ENCODE measurements around the gene LCA5L.

The LCA5L gene

DNA sequence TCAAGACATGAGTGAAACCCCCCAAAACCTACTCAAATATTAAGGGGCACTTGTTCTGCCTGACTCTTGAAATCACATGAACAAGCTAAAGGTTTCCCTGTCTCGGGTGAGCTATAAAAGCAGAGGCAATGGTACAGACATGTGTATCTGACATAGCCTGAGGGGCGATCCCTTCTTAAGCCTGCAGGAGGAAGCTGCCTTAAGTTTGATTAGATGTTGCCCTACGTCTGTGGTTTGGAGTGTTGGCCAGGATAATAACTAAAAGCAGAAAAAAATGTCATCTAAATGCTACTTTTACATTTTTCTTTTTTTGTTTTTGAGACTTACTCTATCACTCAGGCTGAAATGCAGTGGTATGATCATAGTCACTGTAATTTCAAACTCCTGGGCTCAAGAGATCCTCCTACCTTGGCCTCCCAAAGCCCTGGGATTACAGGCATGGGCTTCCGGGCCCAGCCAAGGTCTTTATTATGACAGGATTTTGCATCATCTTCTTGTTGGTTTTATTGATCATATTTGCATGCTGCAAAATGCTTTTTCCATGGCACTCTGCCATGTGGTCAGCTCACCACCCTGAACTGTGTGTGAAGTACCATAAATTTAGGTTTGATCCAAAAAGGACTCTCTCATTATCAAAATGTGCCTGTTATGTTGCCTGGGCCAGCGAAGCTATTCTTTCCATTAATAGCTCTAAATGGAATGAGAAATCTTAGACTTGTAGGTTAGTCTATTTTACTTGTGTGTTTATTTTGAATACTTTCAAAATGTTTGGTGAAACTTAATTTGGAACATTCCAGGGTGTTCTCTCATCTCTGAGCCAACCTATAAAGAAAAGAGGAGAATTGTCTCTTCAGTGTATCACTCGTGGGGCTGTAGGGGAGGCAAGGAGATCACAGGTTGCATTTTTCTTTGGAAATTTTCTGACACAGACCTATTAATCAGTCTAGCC lies 81.7 kb downstream of the LCA5L start:
- H3K9me2 ChIP-seq (ENCODE audit: low read depth, low read length) = no peaks in the 10 kb centered on the region
- TF ChIP-seq EZH2 (IDR thresholded peaks at IDR 0.05; ENCODE audit: borderline replicate concordance, low read length) = no peak
- TF ChIP-seq CTCF (IDR thresholded peaks at IDR 0.05; ENCODE audit: low read length) = no peak
- H3K27ac ChIP-seq (ENCODE audit: low read depth, low read length, poor library complexity, severe bottlenecking) = no peak overlapping the region
- no peaks in the 10 kb centered on the region for H3K79me2 ChIP-seq (ENCODE audit: insufficient read depth, low read length)
- no peaks in the 10 kb centered on the region for H3K36me3 ChIP-seq (ENCODE audit: insufficient read depth, low read length)
- H2AFZ ChIP-seq (ENCODE audit: low read length) = no peak overlapping the region
- H3K4me1 ChIP-seq (ENCODE audit: insufficient read depth, low read length, severe bottlenecking) = no peaks in the 10 kb centered on the region
- no peaks in the 10 kb centered on the region for H3F3A ChIP-seq (ENCODE audit: insufficient read depth, low read length)
- no peaks in the 10 kb centered on the region for H4K20me1 ChIP-seq (ENCODE audit: insufficient read depth, low read length)
- no peak overlapping the region for H3K4me3 ChIP-seq (ENCODE audit: low read depth, low read length, poor library complexity, severe bottlenecking)
- H3K4me2 ChIP-seq (ENCODE audit: low read length) = no peak overlapping the region
- H3K9me3 ChIP-seq (ENCODE audit: low read length) = peaks cover 4% of the 10 kb centered on the region; the same call in 1 of the 2 replicates
- H3K9ac ChIP-seq (ENCODE audit: low read length) = no peak overlapping the region
- H3K27me3 ChIP-seq (ENCODE audit: insufficient read depth, low read length) = no peaks in the 10 kb centered on the region

- H3K27ac ChIP-seq (ENCODE audit: low read depth, low read length, poor library complexity, severe bottlenecking) = no peak overlapping the region
- H3K9me3 ChIP-seq (ENCODE audit: low read length) = peaks cover 2% of the 10 kb centered on the region; the same call in 1 of the 2 replicates
- H3K9ac ChIP-seq (ENCODE audit: low read length) = no peak overlapping the region
- no peaks in the 10 kb centered on the region for H3F3A ChIP-seq (ENCODE audit: insufficient read depth, low read length)
- TF ChIP-seq CTCF (IDR thresholded peaks at IDR 0.05; ENCODE audit: low read length) (no peak), EZH2 (IDR thresholded peaks at IDR 0.05; ENCODE audit: borderline replicate concordance, low read length) (no peak)
- no peaks in the 10 kb centered on the region for H4K20me1 ChIP-seq (ENCODE audit: insufficient read depth, low read length)
- H3K27me3 ChIP-seq (ENCODE audit: insufficient read depth, low read length) = no peaks in the 10 kb centered on the region
- no peak overlapping the region for H3K4me2 ChIP-seq (ENCODE audit: low read length)
- no peaks in the 10 kb centered on the region for H3K36me3 ChIP-seq (ENCODE audit: insufficient read depth, low read length)
- H3K4me1 ChIP-seq (ENCODE audit: insufficient read depth, low read length, severe bottlenecking) = no peaks in the 10 kb centered on the region
- H2AFZ ChIP-seq (ENCODE audit: low read length) = no peak overlapping the region
- no peak overlapping the region for H3K4me3 ChIP-seq (ENCODE audit: low read depth, low read length, poor library complexity, severe bottlenecking)
- no peaks in the 10 kb centered on the region for H3K79me2 ChIP-seq (ENCODE audit: insufficient read depth, low read length)
- no peaks in the 10 kb centered on the region for H3K9me2 ChIP-seq (ENCODE audit: low read depth, low read length)
Observed at GRCh38 chr21:39362733-39363132, 82.8 kb downstream of the LCA5L start.

DNA sequence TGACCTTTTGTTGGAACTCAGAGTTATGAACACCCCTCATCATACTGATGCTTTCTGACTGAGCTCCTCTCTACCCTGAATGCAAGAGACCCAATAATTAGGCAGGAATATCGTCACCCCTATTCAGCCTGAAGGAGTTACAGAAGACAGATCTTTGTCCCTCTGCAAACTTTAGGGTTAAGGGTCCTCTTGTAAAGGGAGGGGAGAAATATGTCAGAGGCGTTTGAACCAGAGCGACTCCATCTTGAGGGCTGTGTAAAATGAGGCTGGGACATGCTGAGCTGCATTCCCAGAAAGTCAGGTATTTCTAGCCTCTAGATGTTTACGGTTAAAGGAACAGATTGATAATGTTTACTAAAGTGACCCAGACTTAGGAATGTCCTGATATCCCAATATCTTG lies 86.2 kb downstream of the LCA5L start:
- no peaks in the 10 kb centered on the region for H3K4me1 ChIP-seq (ENCODE audit: insufficient read depth, low read length, severe bottlenecking)
- no peaks in the 10 kb centered on the region for H3F3A ChIP-seq (ENCODE audit: insufficient read depth, low read length)
- H3K36me3 ChIP-seq (ENCODE audit: insufficient read depth, low read length) = no peaks in the 10 kb centered on the region
- H3K4me2 ChIP-seq (ENCODE audit: low read length) = no peak overlapping the region
- H3K4me3 ChIP-seq (ENCODE audit: low read depth, low read length, poor library complexity, severe bottlenecking) = no peak overlapping the region
- TF ChIP-seq CTCF (IDR thresholded peaks at IDR 0.05; ENCODE audit: low read length) (no peak), EZH2 (IDR thresholded peaks at IDR 0.05; ENCODE audit: borderline replicate concordance, low read length) (no peak)
- H4K20me1 ChIP-seq (ENCODE audit: insufficient read depth, low read length) = no peaks in the 10 kb centered on the region
- H3K27me3 ChIP-seq (ENCODE audit: insufficient read depth, low read length) = no peaks in the 10 kb centered on the region
- H3K9me2 ChIP-seq (ENCODE audit: low read depth, low read length) = no peaks in the 10 kb centered on the region
- no peaks in the 10 kb centered on the region for H3K9me3 ChIP-seq (ENCODE audit: low read length)
- no peak overlapping the region for H2AFZ ChIP-seq (ENCODE audit: low read length)
- H3K79me2 ChIP-seq (ENCODE audit: insufficient read depth, low read length) = no peaks in the 10 kb centered on the region
- H3K27ac ChIP-seq (ENCODE audit: low read depth, low read length, poor library complexity, severe bottlenecking) = no peak overlapping the region
- no peak overlapping the region for H3K9ac ChIP-seq (ENCODE audit: low read length)
